Upper lobe of right lung (tissue), 1 donor: Measurements from ENCODE around the gene FRMD8. TPM values are rescaled to one million over a fixed set of nuclear protein-coding genes. Genes with fewer than 3 reads are reported as not detected.

Experiments
- ATAC-seq: fragments of 200-7000 bp; cut with Tn5 transposase; one replicate; pipeline ENCODE4 v1.9.1; 2020; ENCODE audit warnings: mild to moderate bottlenecking, moderate library complexity
- DNase-seq: peaks from one replicate; pipeline ENCODE4 v3.0.0-alpha.2; 2020
- H3K27ac ChIP-seq: fragments of 200-600 bp; one replicate; pipeline ENCODE4 v1.8.0; 2022
- H3K27me3 ChIP-seq: fragments of 200-600 bp; one replicate; pipeline ENCODE4 v1.8.0; 2022; ENCODE audit warnings: mild to moderate bottlenecking
- H3K36me3 ChIP-seq: fragments of 200-600 bp; one replicate; pipeline ENCODE4 v1.8.0; 2022
- H3K4me1 ChIP-seq: fragments of 200-600 bp; one replicate; pipeline ENCODE4 v1.8.0; 2022
- H3K4me3 ChIP-seq: fragments of 200-600 bp; one replicate; pipeline ENCODE4 v1.8.0; 2022; ENCODE audit warnings: mild to moderate bottlenecking
- H3K9me3 ChIP-seq: fragments of 200-600 bp; one replicate; pipeline ENCODE4 v1.8.0; 2022
- intact Hi-C: fragments of 100-400 bp; cut with DNase I; formaldehyde crosslinking; loops from one replicate; pipeline ENCODE4 v1.11.0; 2022
- total RNA-seq: library from RNA; stranded (reverse); fragmentation: NEBNext Ultra II Directional; extraction: Animal tissue kit (Norgen Biotek cat#: 25700); gene quantifications from one replicate; pipeline ENCODE4 v1.2.1, GENCODE V29; 2021
- TF ChIP-seq, protein P1 (sequence below): fragments of 200-600 bp; IDR thresholded peaks from one replicate; pipeline ENCODE4 v1.8.0; 2022; ENCODE audit warnings: antibody characterized with exemption
- donor health status: DM: no; HTN: yes; CAD: no; lungs with severe emphysema.

FRMD8 gene
- total RNA-seq, 1 donor from 2014 or later = 37.1 TPM

DNA sequence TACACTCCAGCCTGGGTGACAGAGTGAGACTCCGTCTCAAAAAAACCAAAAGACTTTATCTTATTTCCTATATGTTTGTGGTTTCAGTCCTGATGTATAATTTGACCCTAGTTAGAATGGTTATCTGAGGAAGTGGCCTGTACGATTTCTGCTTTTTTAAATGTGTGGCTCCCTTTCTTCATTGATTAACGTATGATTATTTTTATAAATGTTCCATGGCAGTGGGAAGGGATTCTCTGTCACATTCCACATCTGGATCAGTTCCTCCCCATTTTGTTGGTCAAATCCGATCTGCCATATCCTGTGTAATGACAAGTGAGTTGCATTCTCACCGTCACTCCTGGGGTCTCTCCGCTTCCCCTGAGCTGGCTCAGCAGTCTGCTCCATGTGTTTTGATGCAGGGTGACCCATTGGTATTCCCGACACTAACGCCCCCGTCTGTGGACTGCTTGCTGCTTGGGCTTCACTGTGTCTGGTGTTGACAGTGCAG lies 56.5 kb downstream of the FRMD8 start:
- TF ChIP-seq, protein P1, sequence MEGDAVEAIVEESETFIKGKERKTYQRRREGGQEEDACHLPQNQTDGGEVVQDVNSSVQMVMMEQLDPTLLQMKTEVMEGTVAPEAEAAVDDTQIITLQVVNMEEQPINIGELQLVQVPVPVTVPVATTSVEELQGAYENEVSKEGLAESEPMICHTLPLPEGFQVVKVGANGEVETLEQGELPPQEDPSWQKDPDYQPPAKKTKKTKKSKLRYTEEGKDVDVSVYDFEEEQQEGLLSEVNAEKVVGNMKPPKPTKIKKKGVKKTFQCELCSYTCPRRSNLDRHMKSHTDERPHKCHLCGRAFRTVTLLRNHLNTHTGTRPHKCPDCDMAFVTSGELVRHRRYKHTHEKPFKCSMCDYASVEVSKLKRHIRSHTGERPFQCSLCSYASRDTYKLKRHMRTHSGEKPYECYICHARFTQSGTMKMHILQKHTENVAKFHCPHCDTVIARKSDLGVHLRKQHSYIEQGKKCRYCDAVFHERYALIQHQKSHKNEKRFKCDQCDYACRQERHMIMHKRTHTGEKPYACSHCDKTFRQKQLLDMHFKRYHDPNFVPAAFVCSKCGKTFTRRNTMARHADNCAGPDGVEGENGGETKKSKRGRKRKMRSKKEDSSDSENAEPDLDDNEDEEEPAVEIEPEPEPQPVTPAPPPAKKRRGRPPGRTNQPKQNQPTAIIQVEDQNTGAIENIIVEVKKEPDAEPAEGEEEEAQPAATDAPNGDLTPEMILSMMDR = no peak
- H3K27ac ChIP-seq = no peak overlapping the region
- no peak overlapping the region for H3K4me3 ChIP-seq
- peaks cover 24% of the 10 kb centered on the region for H3K4me1 ChIP-seq
- no peaks in the 10 kb centered on the region for H3K27me3 ChIP-seq
- H3K9me3 ChIP-seq = no peaks in the 10 kb centered on the region
- H3K36me3 ChIP-seq = peaks cover 50% of the 10 kb centered on the region
- DNase-seq (no peak), ATAC-seq (no peak)
- intact Hi-C loops = no loop called here

DNA sequence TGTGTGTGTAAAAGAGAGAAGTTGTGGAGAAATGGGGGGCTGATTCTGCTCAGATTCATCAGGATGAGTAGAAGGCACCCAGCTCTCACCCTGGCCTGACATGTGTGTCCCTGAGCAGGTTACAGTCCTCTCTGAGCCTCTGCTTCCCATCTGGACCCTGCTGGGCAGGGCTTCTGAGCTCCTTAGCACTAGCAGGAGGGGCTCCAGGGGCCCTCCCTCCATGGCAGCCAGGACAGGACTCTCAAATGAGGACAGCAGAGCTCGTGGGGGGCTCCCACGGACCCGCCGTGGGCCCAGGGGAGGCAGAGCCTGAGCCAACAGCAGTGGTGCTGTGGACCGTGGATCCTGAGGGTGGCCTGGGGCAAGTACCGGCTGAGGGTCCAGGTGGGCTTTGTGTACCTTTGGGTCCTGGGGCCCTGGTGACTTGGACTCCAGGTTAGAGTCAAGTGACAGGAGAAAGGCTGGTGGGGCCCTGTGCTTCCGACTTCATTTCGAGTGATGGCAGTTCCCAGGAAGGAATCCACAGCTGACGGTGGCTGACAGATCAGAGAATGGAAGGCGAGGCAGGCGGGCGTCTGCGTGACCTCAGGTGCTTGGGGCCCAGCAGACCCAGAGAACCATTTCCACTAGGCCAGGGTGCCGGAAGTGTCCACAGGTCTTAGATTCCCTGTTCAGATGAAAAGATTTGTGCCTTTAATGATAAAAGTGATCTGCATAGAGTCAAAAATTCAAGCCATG lies 58.0 kb downstream of the FRMD8 start:
- peaks cover 36% of the 10 kb centered on the region for H3K36me3 ChIP-seq
- peak overlapping the region; percentile 42 for H3K27ac ChIP-seq
- no peak for ATAC-seq
- intact Hi-C loops = no loop called here
- H3K27me3 ChIP-seq = no peaks in the 10 kb centered on the region
- no peak overlapping the region for H3K4me3 ChIP-seq
- no peaks in the 10 kb centered on the region for H3K9me3 ChIP-seq
- DNase-seq = no peak
- TF ChIP-seq, protein P1 = no peak
- peaks cover 18% of the 10 kb centered on the region for H3K4me1 ChIP-seq

DNA sequence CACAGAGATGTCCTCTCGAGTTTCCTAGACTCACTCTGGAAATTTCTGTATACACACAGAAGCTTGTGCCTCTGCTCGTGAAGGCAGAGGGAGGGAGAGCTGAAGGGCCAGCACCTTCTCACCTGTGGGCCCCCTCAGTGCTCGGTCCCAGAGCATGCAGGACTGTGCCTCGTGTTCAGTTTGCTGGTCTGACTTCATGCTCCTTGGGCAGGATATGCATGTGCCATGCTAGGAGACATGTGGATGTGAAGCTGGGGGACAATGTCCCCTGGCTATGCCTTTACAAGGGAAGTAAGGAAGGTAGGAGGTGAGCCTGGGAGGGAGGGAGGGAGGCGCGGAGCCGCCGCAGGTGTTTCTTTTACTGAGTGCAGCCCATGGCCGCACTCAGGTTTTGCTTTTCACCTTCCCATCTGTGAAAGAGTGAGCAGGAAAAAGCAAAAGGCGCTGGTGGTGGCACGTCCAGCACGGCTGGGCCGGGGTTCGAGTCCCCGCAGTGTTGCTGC lies 58.7 kb downstream of the FRMD8 start:
- peak overlapping the region; percentile 42 for H3K27ac ChIP-seq
- DNase-seq = no peak
- ATAC-seq = no peak
- intact Hi-C loops = no loop called here
- H3K4me1 ChIP-seq = peaks cover 11% of the 10 kb centered on the region
- H3K4me3 ChIP-seq = no peak overlapping the region
- no peaks in the 10 kb centered on the region for H3K9me3 ChIP-seq
- peaks cover 30% of the 10 kb centered on the region for H3K36me3 ChIP-seq
- H3K27me3 ChIP-seq = no peaks in the 10 kb centered on the region
- TF ChIP-seq, protein P1 = no peak

DNA sequence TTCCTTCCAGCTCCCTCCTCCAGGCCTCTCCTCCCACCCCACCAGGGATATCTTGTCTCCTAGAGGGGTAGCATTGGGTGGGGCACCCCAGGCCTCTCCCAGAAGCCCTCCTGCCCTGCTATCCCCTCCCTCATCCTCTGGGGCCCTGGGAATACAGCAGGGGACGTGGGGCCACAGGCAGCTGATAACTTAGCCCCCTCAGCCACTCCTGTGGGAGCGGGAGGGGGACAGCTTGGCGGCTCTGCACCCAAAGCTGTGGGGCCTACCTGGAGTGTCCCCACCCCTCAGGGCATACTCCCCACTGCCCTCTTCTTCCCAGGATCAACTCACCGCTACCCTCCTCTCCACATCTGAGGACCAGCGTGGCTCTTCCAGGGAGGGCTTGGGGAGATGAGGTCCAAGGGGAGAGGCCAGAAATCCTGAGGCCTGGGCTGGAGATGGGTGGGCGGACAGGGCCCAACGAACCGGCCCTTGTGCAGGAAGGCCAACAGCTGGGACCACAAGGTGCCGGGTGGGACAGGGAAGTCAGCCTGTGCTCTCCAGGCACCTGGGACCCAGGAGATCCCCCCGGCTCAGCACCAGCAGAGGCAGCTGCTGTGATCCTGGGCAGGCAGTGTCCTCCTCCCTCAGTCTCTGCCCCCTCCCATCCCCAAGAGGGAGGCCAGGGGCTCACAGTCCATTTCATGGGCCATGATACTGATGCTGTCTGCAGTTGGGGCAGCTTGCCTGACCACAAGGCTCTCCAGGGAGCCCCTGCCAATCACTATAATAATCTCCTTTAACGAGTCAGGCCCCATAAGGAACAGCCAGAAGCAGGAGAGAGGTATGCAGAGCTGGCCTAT lies 59.4 kb downstream of the FRMD8 start:
- H3K36me3 ChIP-seq = peaks cover 28% of the 10 kb centered on the region
- TF ChIP-seq, protein P1 = no peak
- no peaks in the 10 kb centered on the region for H3K27me3 ChIP-seq
- H3K4me3 ChIP-seq = no peak overlapping the region
- H3K9me3 ChIP-seq = no peaks in the 10 kb centered on the region
- H3K4me1 ChIP-seq = peaks cover 8% of the 10 kb centered on the region
- intact Hi-C loops = no loop called here
- ATAC-seq = peak; percentile 3
- H3K27ac ChIP-seq = peak overlapping the region; percentile 42
- DNase-seq = no peak

DNA sequence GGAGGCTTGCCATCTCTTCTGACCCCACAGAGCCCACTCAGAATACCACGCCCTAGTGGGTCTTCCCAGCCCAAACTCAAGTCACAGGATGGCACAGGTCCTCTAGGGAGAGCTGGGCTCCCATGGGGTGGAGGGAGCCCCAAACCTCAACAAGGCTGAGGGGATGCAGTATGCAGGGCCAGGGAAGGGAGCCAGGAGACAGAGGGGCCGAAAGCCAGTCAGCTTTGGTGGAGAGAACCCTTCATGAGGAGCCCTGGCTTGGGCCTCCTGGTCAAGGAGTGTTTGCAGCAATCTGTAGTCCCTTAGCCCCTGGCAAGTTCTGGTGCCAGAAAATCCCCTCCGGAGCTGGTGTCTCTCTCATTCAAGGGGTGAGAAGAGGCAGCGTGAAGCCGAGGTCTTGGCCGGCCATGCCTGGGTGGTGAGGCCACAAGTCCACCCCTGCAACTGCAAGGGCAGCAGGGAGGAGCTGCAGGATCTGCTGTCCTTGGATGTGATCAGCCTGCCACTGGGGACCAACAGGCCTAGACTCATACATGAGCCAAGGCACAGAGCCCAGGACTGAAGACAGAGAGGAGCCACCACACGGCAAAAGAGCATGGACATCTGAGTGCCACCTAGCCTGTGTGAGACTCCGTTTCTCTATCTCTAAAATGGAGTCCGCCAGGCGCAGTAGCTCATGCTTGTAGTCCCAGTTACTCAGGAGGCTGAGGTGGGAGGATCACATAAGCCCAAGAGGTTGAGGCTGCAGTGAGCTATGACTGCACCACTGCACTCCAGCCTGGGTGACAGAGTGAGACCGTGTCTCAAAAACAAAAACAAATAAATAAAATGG lies 60.2 kb downstream of the FRMD8 start:
- DNase-seq (no peak), ATAC-seq (peak; percentile 4)
- peaks cover 1% of the 10 kb centered on the region for H3K4me1 ChIP-seq
- no peaks in the 10 kb centered on the region for H3K27me3 ChIP-seq
- H3K4me3 ChIP-seq = no peak overlapping the region
- H3K36me3 ChIP-seq = peaks cover 28% of the 10 kb centered on the region
- H3K9me3 ChIP-seq = no peaks in the 10 kb centered on the region
- TF ChIP-seq, protein P1 = no peak
- H3K27ac ChIP-seq = peak overlapping the region; percentile 42
- intact Hi-C loops = no loop called here
